Measurements from ENCODE around the gene LRRC71.

DNA sequence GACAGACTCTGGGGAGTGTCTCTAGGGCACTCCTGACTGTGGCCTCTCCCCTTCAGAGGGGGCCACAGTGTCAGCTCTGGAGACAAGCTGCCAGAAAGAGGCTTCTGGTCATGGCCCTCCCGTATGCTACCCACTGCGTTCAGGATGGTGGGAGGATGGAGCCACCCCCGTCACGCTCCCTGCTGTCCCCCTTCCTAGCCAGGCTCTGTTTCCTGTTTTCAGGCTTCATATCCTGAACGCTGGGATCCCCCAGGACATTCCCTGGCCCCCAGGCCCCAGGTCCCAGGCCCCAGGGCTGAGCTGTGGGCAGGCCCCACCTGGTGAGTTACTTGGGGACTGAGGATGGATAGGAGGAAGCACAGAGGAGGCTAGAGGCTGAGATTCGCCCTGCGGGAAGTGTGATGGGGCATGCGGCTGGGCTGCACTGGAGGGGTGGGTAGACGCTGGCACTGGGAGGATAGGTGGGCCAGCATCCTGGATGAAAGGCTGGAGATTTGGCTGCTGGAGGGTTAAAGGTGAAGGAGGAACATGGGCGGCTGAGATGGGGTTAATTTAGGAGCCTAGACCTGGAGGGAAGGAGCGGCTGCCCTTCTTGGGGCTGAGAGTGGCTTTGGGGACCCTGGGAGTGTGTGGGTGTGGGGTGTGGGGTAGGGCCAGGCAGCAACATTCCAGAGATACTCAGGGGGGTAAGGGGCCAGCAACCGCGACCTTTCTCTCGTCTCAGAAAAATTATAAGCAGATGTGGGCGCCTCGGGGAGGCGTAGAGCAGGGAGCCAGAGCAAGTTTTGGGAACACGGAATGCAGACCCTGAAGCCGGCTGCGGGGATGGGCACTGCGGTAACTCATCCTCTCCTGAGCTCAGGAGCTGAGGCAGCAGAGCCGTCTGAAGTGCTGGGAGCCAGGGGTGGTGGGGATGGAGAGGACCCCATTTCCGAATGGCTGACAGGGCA is 18.2 kb upstream of the LRRC71 start:
- no peak for TF ChIP-seq ZBTB21 (CRISPR knock-in tag; IDR thresholded peaks at IDR 0.05; ENCODE audit: borderline replicate concordance)
- no peak for TF ChIP-seq KAT7 (CRISPR knock-in tag; IDR thresholded peaks at IDR 0.05; ENCODE audit: borderline replicate concordance)
- TF ChIP-seq HMGA2 (CRISPR knock-in tag; IDR thresholded peaks at IDR 0.05), result no peak
- TF ChIP-seq, protein P1, sequence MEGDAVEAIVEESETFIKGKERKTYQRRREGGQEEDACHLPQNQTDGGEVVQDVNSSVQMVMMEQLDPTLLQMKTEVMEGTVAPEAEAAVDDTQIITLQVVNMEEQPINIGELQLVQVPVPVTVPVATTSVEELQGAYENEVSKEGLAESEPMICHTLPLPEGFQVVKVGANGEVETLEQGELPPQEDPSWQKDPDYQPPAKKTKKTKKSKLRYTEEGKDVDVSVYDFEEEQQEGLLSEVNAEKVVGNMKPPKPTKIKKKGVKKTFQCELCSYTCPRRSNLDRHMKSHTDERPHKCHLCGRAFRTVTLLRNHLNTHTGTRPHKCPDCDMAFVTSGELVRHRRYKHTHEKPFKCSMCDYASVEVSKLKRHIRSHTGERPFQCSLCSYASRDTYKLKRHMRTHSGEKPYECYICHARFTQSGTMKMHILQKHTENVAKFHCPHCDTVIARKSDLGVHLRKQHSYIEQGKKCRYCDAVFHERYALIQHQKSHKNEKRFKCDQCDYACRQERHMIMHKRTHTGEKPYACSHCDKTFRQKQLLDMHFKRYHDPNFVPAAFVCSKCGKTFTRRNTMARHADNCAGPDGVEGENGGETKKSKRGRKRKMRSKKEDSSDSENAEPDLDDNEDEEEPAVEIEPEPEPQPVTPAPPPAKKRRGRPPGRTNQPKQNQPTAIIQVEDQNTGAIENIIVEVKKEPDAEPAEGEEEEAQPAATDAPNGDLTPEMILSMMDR (IDR thresholded peaks at IDR 0.05), result no peak
- no peak for TF ChIP-seq CBFB (CRISPR knock-in tag; IDR thresholded peaks at IDR 0.05; ENCODE audit: low read depth)
- no peak for TF ChIP-seq ZNF232 (CRISPR knock-in tag; IDR thresholded peaks at IDR 0.05)
- TF ChIP-seq ZNF423 (CRISPR knock-in tag; IDR thresholded peaks at IDR 0.05), result no peak
- TF ChIP-seq, protein P2, sequence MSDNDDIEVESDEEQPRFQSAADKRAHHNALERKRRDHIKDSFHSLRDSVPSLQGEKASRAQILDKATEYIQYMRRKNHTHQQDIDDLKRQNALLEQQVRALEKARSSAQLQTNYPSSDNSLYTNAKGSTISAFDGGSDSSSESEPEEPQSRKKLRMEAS (CRISPR knock-in tag; IDR thresholded peaks at IDR 0.05), result no peak
- TF ChIP-seq, protein P3, sequence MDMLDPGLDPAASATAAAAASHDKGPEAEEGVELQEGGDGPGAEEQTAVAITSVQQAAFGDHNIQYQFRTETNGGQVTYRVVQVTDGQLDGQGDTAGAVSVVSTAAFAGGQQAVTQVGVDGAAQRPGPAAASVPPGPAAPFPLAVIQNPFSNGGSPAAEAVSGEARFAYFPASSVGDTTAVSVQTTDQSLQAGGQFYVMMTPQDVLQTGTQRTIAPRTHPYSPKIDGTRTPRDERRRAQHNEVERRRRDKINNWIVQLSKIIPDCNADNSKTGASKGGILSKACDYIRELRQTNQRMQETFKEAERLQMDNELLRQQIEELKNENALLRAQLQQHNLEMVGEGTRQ (CRISPR knock-in tag; IDR thresholded peaks at IDR 0.05), result no peak
- TF ChIP-seq, protein P4, sequence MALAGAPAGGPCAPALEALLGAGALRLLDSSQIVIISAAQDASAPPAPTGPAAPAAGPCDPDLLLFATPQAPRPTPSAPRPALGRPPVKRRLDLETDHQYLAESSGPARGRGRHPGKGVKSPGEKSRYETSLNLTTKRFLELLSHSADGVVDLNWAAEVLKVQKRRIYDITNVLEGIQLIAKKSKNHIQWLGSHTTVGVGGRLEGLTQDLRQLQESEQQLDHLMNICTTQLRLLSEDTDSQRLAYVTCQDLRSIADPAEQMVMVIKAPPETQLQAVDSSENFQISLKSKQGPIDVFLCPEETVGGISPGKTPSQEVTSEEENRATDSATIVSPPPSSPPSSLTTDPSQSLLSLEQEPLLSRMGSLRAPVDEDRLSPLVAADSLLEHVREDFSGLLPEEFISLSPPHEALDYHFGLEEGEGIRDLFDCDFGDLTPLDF (CRISPR knock-in tag; IDR thresholded peaks at IDR 0.05), result no peak
- TF ChIP-seq, protein P5, sequence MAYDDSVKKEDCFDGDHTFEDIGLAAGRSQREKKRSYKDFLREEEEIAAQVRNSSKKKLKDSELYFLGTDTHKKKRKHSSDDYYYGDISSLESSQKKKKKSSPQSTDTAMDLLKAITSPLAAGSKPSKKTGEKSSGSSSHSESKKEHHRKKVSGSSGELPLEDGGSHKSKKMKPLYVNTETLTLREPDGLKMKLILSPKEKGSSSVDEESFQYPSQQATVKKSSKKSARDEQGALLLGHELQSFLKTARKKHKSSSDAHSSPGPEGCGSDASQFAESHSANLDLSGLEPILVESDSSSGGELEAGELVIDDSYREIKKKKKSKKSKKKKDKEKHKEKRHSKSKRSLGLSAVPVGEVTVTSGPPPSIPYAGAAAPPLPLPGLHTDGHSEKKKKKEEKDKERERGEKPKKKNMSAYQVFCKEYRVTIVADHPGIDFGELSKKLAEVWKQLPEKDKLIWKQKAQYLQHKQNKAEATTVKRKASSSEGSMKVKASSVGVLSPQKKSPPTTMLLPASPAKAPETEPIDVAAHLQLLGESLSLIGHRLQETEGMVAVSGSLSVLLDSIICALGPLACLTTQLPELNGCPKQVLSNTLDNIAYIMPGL (CRISPR knock-in tag; IDR thresholded peaks at IDR 0.05), result no peak
- no peak for TF ChIP-seq SP1 (CRISPR knock-in tag; conservative IDR thresholded peaks at IDR 0.05)
- TF ChIP-seq, protein P6, sequence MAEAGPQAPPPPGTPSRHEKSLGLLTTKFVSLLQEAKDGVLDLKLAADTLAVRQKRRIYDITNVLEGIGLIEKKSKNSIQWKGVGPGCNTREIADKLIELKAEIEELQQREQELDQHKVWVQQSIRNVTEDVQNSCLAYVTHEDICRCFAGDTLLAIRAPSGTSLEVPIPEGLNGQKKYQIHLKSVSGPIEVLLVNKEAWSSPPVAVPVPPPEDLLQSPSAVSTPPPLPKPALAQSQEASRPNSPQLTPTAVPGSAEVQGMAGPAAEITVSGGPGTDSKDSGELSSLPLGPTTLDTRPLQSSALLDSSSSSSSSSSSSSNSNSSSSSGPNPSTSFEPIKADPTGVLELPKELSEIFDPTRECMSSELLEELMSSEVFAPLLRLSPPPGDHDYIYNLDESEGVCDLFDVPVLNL (CRISPR knock-in tag; IDR thresholded peaks at IDR 0.05; ENCODE audit: borderline replicate concordance, low read depth), result no peak
- TF ChIP-seq, protein P7, sequence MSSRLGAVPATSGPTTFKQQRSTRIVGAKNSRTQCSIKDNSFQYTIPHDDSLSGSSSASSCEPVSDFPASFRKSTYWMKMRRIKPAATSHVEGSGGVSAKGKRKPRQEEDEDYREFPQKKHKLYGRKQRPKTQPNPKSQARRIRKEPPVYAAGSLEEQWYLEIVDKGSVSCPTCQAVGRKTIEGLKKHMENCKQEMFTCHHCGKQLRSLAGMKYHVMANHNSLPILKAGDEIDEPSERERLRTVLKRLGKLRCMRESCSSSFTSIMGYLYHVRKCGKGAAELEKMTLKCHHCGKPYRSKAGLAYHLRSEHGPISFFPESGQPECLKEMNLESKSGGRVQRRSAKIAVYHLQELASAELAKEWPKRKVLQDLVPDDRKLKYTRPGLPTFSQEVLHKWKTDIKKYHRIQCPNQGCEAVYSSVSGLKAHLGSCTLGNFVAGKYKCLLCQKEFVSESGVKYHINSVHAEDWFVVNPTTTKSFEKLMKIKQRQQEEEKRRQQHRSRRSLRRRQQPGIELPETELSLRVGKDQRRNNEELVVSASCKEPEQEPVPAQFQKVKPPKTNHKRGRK (CRISPR knock-in tag; IDR thresholded peaks at IDR 0.05; ENCODE audit: borderline replicate concordance), result no peak
